GM11168 (cell line): ENCODE measurements around the gene L2HGDH.
"Not testable (repeated sequence)": the region's sequence is repeated elsewhere in the genome, so short reads cannot be mapped to it uniquely, and the experiment has no call there.

Experiments used
- in situ Hi-C: fragments of 300-500 bp; cut with MboI; formaldehyde crosslinking; loops from one replicate; pipeline ENCODE4 v1.12.0; 2022; ENCODE audit warnings: low sequenced_read_pairs; ENCODE audit not compliant: unreplicated experiment

The L2HGDH gene

GRCh38 chr14:50311972-50312733 lies at the start of gene L2HGDH, which contains the start of gene DMAC2L:
Gene L2HGDH, minus strand, starts transcription at chr14:50312229. Its CDS starts 79 bp downstream, at chr14:50312150.
Gene DMAC2L, plus strand, starts transcription at chr14:50312324. Its CDS starts 9,164 bp downstream, at chr14:50321488.
- in situ Hi-C loops = no loop called here

GRCh38 chr14:50360851-50361250 lies 48.8 kb upstream of the L2HGDH start:
- in situ Hi-C loops = no loop called here

- in situ Hi-C loops = no loop called here
Measured at GRCh38 chr14:50360093-50360492, 48.1 kb upstream of the L2HGDH start.

DNA sequence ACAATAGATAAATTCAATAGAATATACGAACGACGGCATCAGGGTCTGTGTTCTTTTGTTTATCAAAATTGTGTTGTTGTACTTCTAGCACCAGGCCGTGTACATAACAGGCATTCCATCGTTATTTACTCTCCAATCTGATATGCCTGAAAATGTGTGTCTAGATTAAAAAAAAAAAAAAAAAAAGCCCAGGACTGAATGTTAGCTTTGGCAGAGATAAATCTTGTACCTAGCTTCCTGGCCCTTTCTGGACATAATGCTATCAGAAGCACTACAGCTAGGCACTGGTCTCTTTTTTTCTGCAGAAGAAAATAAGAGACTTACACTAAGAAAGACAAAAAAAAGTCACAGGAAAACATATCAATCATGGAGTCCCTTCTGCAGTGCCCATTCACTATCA lies 47.6 kb upstream of the L2HGDH start:
- in situ Hi-C loops = no loop called here

DNA sequence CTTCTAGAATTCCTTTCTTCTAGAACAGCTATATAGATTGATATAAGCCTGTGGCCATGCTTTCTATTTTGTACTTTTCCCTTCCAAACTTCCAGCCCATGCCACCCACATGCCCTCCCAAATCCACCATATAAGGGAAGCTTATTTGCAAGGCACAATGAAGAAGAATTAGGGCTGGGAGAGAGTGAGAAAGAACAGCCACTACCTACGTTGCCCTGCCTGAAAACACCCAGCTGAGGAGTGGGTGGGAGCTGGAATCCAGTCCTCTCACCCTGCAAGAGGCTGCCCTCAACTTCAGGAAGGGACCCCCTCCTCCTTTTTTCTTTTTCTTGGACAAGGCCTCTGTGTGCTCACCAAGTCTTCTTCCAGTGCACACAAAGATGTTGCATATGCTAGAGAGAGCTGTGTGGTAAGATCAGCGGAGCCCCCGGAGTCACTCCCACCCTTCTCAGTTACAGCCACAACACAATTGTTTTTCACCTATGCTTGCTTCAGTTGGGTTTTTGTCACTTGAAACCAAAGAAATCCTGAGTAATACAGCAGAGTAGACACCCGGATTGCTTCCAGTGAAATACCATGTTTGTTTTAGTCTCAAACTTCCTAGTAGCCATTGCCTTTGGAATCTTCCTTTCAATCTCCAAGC lies 45.8 kb upstream of the L2HGDH start:
- in situ Hi-C loops = no loop called here

DNA sequence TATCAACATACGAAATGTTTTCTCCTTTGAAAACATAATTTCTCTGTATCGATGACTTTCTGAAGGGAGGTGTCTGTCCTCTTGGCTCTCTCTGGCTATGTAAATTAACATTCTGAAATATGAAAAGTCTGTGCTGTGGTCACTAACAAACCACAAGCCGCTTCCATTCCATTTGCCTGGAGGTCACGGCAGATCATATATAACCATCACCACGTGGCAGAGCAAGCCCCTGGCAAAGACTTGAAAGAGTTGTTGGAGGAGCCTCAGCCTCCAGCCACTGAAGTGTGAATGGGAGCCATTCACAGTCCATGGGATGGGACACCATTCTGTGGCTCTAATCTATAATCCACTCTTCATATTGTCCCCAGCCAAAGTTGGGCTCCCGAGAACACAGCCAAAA lies 45.1 kb upstream of the L2HGDH start:
- in situ Hi-C loops = no loop called here

GRCh38 chr14:50356283-50356682 lies 44.3 kb upstream of the L2HGDH start:
- in situ Hi-C loops = not testable (repeated sequence)

DNA sequence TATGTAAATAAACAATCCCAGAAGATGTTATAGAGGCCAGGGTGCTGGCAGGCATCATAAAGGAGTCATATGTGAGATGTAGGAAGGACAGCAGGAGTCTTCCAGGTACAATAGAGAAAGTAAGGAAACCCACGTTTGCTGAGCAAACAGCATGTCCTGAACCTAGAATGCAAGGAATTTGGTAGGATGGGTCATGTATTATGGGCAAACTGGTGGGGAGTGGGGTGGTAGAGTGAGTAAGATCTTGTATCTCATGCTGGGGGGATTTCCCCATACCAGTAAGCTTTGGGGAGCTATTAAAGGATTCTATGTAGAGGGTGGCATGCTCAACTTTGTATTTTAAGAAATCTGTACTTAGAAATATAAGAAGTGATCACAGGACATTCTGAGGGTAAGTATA lies 43.7 kb upstream of the L2HGDH start:
- in situ Hi-C loops = no loop called here

GRCh38 chr14:50354527-50354926 lies 42.5 kb upstream of the L2HGDH start:
- in situ Hi-C loops = no loop called here

DNA sequence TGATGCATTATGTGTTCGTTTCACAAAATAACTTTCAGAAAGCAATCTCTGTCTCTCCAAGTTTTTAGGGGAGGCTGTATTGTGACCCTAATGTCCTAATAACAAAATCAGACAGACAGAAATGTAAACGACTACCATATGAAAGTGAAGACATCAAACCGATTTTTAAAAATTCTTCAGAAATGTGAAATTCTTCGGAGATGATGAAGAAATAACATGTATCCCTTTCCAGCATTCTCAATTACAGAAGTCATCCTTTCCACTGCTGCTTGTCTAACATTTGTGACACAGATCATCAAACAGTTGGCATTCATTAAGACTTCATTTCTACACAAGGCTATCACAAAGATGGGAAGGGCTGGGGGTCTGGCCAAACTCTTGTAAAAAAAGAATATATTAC lies 41.1 kb upstream of the L2HGDH start:
- in situ Hi-C loops = no loop called here

- in situ Hi-C loops = no loop called here
Measured at GRCh38 chr14:50352584-50352983, 40.6 kb upstream of the L2HGDH start.

- in situ Hi-C loops = no loop called here
Measured at GRCh38 chr14:50350975-50351374, 38.9 kb upstream of the L2HGDH start.

GRCh38 chr14:50348933-50349332 lies 36.9 kb upstream of the L2HGDH start:
- in situ Hi-C loops = no loop called here

DNA sequence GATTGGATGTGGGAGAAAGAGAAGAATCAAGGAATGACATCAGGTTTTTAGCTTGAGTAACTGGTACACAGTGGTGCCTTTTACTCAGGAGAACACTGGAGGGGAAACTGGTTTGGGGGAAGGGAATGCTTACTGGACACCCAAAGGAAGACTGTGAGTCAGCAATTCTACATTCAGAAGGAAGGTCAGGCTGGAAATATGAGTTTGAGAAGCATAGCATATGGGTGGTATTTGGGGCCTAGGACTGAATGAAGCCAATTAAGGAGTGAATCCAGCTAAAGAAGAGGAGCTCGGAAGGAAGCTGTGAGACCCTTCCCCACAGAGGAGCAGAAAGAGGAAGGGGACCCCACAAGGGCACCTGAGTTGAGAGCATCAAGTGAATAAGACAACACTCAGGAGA lies 35.5 kb upstream of the L2HGDH start:
- in situ Hi-C loops = no loop called here

GRCh38 chr14:50345846-50346422 lies 33.9 kb upstream of the L2HGDH start:
- in situ Hi-C loops = no loop called here

DNA sequence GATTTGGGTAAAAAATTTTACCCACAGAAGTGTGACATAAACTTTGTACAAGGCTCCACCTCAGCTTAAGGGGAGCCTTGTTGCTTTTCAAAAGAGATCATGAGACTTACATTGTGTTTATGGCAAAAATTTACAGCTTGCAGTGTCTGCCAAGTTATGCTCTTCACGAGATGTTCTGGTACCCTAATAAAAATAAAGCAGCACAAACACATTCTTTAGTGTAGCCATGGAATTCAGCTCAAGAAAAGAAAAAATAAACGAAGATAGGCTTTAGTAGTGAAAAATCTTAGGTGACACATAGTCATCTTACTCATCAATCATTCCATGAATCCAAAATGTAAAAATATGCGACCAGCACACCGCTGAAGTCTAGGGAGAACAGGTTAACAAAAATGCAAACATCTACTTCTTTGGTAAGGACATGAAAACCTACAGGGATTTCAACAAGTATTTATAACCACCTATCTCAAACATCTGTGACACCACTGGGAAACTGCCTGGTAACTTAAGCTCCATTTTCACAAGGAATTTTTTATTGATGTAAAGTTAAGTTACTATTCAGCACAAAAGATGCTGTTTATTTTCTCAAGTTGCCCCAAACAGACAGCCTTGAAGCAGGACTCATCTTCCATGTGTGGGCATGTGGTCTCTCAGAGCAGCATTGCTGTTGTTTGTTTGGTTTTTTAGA lies 33.0 kb upstream of the L2HGDH start:
- in situ Hi-C loops = no loop called here

GRCh38 chr14:50344116-50344775 lies 32.2 kb upstream of the L2HGDH start:
- in situ Hi-C loops = no loop called here

DNA sequence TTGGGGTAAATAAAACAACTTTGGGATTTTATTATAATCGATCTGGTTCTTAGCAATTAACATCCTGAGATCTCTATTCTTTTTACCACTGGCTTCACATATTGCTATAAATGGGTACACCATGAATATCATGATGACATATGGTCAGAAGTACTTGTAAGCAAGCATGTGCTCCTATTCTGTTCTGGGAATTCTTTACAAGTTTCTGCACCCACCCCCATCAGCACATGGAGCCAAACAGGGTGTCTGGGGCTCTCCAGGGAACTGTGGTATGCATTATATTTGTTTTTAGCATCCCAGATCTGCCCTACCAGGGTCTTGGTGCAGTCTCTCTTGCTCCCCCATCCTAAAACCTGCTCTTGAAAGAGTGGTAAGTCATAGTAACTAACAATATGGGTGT lies 31.4 kb upstream of the L2HGDH start:
- in situ Hi-C loops = no loop called here

- in situ Hi-C loops = no loop called here
Measured at GRCh38 chr14:50342221-50343078, 30.4 kb upstream of the L2HGDH start.
